T-cell (primary cell): Measurements from ENCODE around the gene PARP14. TPM values are rescaled to one million over a fixed set of nuclear protein-coding genes. Genes with fewer than 3 reads are reported as not detected.

Experiments used
- ATAC-seq, 4 experiments: fragments of 200-7000 bp in 3 of 4; fragments of 150-1000 bp in 1 of 4; cut with Tn5 transposase; replicated peaks in 1 of 4; 1 replicate in 3 of 4; 2 replicates in 1 of 4; pipeline ENCODE4 v1.10.0; 2021; ENCODE audit warnings: moderate library complexity in 3 of 4, mild to moderate bottlenecking in 2 of 4, moderate number of reproducible peaks in 1 of 4
- CTCF ChIA-PET, 2 donors: fragments of 300-600 bp; sonication (Branson Sonifier 250); formaldehyde crosslinking; loops; one replicate each; lab custom pipeline; 2022; ENCODE audit warnings: antibody characterized with exemption in 2 of 2; lab: Charles Lee
- POLR2A ChIA-PET, 2 donors: fragments of 300-600 bp; sonication (Branson Sonifier 250); formaldehyde crosslinking; loops; one replicate each; lab custom pipeline; 2022; ENCODE audit warnings: antibody characterized with exemption in 2 of 2; lab: Charles Lee
- DNase-seq, 35 experiments: peaks; one replicate each; pipeline versions ENCODE4 v3.0.0 to v3.0.0-alpha.2; 2013 to 2023
- H3K27ac ChIP-seq: one replicate; pipeline ENCODE4 v1.5.1; 2013; ENCODE audit warnings: low read length
- H3K27me3 ChIP-seq, 2 experiments: replicated peaks in 1 of 2; 1 replicate in 1 of 2; 2 replicates in 1 of 2; pipeline versions ENCODE4 v1.6.1 to v1.7.0; 2013; ENCODE audit warnings: low read length in 1 of 2, mixed read lengths in 1 of 2; ENCODE audit not compliant: control insufficient read depth in 2 of 2, insufficient read depth in 2 of 2; ENCODE audit errors: extremely low read depth in 1 of 2
- H3K36me3 ChIP-seq, 2 donors: 1 replicate in 1 of 2; 2 replicates in 1 of 2; pipeline versions ENCODE4 v1.6.1 to v1.7.0; 2013; ENCODE audit warnings: low read length in 1 of 2; ENCODE audit not compliant: control insufficient read depth in 2 of 2, insufficient read depth in 1 of 2; ENCODE audit errors: extremely low read depth in 1 of 2
- H3K4me1 ChIP-seq, 2 experiments: 1 replicate in 1 of 2; 2 replicates in 1 of 2; pipeline versions ENCODE4 v1.6.1 to v1.7.0; 2013; ENCODE audit warnings: low read length in 2 of 2, mixed read lengths in 1 of 2; ENCODE audit not compliant: insufficient read depth in 2 of 2, control insufficient read depth in 1 of 2; ENCODE audit errors: extremely low read depth in 1 of 2
- H3K4me3 ChIP-seq, 2 donors: 1 replicate in 1 of 2; 2 replicates in 1 of 2; pipeline versions ENCODE4 v1.5.1 to v1.7.0; 2013; ENCODE audit warnings: mild to moderate bottlenecking in 2 of 2, low read length in 1 of 2, moderate library complexity in 1 of 2; ENCODE audit not compliant: control insufficient read depth in 1 of 2; ENCODE audit errors: extremely low read depth in 1 of 2
- H3K9me3 ChIP-seq: 2 replicates; pipeline ENCODE4 v1.7.0; 2013
- H3K27ac Mint-ChIP-seq, 2 donors: one replicate each; pipeline ENCODE4 v1.8.0; 2020 to 2021; ENCODE audit warnings: mild to moderate bottlenecking in 2 of 2, mixed read lengths in 2 of 2
- H3K27me3 Mint-ChIP-seq, 2 donors: one replicate each; pipeline ENCODE4 v1.8.0; 2021 to 2022; ENCODE audit warnings: mixed read lengths in 2 of 2
- H3K36me3 Mint-ChIP-seq: one replicate; pipeline ENCODE4 v1.8.0; 2021; ENCODE audit warnings: mixed read lengths
- H3K4me1 Mint-ChIP-seq, 3 donors: one replicate each; pipeline ENCODE4 v1.8.0; 2020 to 2022; ENCODE audit warnings: mixed read lengths in 3 of 3, mild to moderate bottlenecking in 1 of 3
- H3K4me3 Mint-ChIP-seq, 3 donors: one replicate each; pipeline ENCODE4 v1.8.0; 2020 to 2022; ENCODE audit warnings: mild to moderate bottlenecking in 3 of 3, mixed read lengths in 3 of 3, moderate library complexity in 3 of 3
- H3K9me3 Mint-ChIP-seq, 3 donors: one replicate each; pipeline ENCODE4 v1.8.0; 2020 to 2022; ENCODE audit warnings: mixed read lengths in 3 of 3
- WGBS: methylation state at CpG from one replicate; pipeline ENCODE4 v1.1.5; 2013; ENCODE audit warnings: missing lambda C conversion rate; ENCODE audit not compliant: insufficient coverage; 5-methylcytosine and 5-hydroxymethylcytosine counted together
- total RNA-seq, 35 experiments: library from RNA in 6 of 35; stranded (reverse) in 6 of 35; fragments of 120-200 nt in 1 of 35; gene quantifications; one replicate each; pipeline versions ENCODE4 v1.2.1 to v1.2.4 and lab custom pipeline; 2013 to 2026

The PARP14 gene
- total RNA-seq, 5 donors from 2014 or later (not counting 1 experiment from before 2014, with no cell fraction given): 46.9 to 70.2 (median 47.9) TPM

DNA sequence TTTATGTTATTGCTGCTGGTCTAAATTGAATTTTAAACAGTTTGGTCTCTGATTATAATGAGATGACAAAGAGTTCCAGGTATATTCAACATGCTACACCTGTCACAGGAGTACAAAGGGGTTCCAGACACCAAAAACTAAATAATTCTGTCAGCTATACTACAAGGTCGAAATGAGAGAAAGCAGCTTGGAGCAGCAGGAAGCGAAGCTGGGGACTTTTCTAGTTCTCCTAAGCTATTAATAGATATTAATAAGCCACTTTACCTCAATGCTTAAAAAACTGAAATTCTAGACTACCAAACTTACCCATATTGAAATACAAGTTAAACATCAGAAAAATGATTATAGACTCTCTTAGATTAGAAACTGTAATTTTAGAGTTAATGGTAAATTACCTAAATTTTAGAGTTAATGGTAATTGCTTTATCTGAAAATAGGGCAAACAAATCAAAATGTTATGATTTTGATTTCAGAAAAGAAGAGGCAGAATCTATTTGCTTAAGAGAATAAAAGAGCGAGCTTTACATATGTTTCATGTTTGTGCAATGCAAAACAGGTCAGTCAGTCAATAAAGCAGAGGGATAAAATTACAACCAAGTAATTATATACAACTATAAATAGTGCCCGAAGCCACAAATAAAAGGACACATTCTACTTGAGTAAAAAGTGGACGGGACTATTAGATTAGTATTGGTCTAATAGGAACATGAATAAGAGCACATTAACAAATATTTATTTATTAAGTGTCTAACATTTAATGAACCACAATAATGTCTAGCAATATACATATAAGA, 96.2 kb downstream of the PARP14 start:
- Histone ChIP-seq H3K9me3 (no peaks in the 10 kb centered on the region), H3K27ac (no peak overlapping the region), H3K4me1 (no peaks in the 10 kb centered on the region), H3K36me3 (peaks cover 0 to 4% of the 10 kb centered on the region in 2 donors), H3K27me3 (no peaks in the 10 kb centered on the region), H3K4me3 (no peak overlapping the region)
- ChIA-PET POLR2A (interaction anchor here in 1 of 2 donors (0.5 kb wide), 1 partner anchor 17 kb away, joined by 3 read pairs; no protein-coding TSS in a partner anchor), CTCF (no interaction called here)
- no peak for ATAC-seq
- DNase-seq: no peak
- no peaks in the 10 kb centered on the region for H3K9me3 Mint-ChIP-seq
- H3K36me3 Mint-ChIP-seq: peaks cover 18% of the 10 kb centered on the region
- H3K4me1 Mint-ChIP-seq: peaks cover 0 to 2% (median 0%) of the 10 kb centered on the region in 3 donors
- H3K27me3 Mint-ChIP-seq: no peaks in the 10 kb centered on the region
- H3K4me3 Mint-ChIP-seq: no peak overlapping the region
- H3K27ac Mint-ChIP-seq: no peak overlapping the region
- no CpG with 5 or more reads among the region's 5 CpGs for WGBS

DNA sequence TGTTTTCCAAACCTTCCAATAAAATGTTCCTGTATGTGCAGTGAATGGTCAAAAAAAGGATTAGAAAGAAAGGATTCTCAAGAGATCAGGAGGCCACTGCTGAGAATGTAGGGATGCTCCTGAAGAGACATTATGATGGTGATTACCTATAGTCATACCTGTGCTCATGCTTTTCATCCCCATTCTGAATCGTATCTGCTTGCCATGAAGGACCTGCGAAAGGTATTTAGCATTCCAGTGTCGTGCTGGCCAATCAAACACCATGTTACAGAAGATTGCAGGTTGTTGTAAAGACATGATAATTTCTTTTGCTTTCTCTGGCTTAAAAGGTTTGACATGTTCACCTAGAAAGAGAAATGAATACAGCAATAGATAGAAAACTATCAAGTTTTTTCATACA, 96.9 kb downstream of the PARP14 start:
- no peaks in the 10 kb centered on the region for H3K9me3 Mint-ChIP-seq
- no peaks in the 10 kb centered on the region for H3K4me1 ChIP-seq
- WGBS: no CpG with 5 or more reads among the region's 3 CpGs
- no peak for DNase-seq
- ChIA-PET POLR2A (interaction anchor here in 1 of 2 donors (0.6 kb wide), 1 partner anchor 1880 kb away, joined by 3 read pairs; no protein-coding TSS in a partner anchor), CTCF (no interaction called here)
- no peak overlapping the region for H3K27ac Mint-ChIP-seq
- ATAC-seq: no peak
- H3K4me3 Mint-ChIP-seq: no peak overlapping the region
- no peaks in the 10 kb centered on the region for H3K9me3 ChIP-seq
- H3K4me1 Mint-ChIP-seq: peaks cover 0 to 2% (median 0%) of the 10 kb centered on the region in 3 donors
- H3K36me3 ChIP-seq: peaks cover 0 to 4% of the 10 kb centered on the region in 2 donors
- H3K27me3 ChIP-seq: no peaks in the 10 kb centered on the region
- H3K27me3 Mint-ChIP-seq: no peaks in the 10 kb centered on the region
- no peak overlapping the region for H3K27ac ChIP-seq
- H3K4me3 ChIP-seq: no peak overlapping the region
- peaks cover 18% of the 10 kb centered on the region for H3K36me3 Mint-ChIP-seq

Other genes with a start within 250 kb of the PARP14 start
- 10 to 100 TPM; 55.2 to 65.0 (median 57.5) TPM for gene KPNA1, start 165.9 kb upstream of the PARP14 start, total RNA-seq
- gene PARP9, start 116.5 kb upstream of the PARP14 start, total RNA-seq: 10 to 100 TPM; 20.2 to 43.0 (median 24.3) TPM
- gene DTX3L, start 116.5 kb upstream of the PARP14 start, total RNA-seq: 10 to 100 TPM; 35.1 to 56.2 (median 49.8) TPM
- gene PARP15, start 103.2 kb upstream of the PARP14 start, total RNA-seq: 10 to 100 TPM; 37.3 to 74.9 (median 72.5) TPM
- 10 to 100 TPM; 17.7 to 29.5 (median 22.9) TPM for gene HSPBAP1, start 113.0 kb downstream of the PARP14 start, total RNA-seq
- 1 to 10 TPM; 6.6 to 8.3 (median 7.6) TPM for gene SLC49A4, start 114.2 kb downstream of the PARP14 start, total RNA-seq